ENCODE results near the gene CRELD2.

Gene CRELD2

DNA sequence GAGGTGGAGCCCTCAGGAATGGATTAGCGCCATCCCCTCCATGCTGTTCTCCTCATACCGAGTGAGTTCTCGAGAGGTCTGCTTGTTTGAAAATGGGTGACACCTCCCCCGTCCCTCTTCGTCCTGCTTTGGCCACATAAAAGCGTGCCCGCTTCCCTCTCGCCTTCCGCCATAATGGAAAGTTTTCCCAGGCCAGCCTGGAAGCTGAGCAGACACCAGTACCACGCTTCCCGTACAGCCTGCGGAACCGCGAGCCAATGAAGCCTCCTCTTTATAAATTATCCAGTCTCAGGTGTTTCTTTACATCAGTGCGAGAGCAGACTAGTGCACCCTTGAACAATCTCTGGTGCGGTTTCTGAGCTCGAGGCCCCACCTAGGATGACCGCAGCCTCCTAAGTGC, 13.0 kb upstream of the CRELD2 start:
- Histone ChIP-seq H3K9me3 (ENCODE audit: insufficient read depth, low read length) (no peaks in the 10 kb centered on the region), H3K4me3 (ENCODE audit: insufficient read depth, low read length, poor library complexity, severe bottlenecking) (no peak overlapping the region), H3K79me2 (ENCODE audit: insufficient read depth, low read length) (no peaks in the 10 kb centered on the region), H3K27ac (ENCODE audit: low read depth, low read length) (no peak overlapping the region), H3K9ac (ENCODE audit: low read length) (no peak overlapping the region), H2AFZ (ENCODE audit: low read depth, low read length, severe bottlenecking) (no peak overlapping the region), H3K36me3 (ENCODE audit: low read length) (peaks cover 8% of the 10 kb centered on the region; the same call in 1 of the 2 replicates), H4K20me1 (ENCODE audit: low read depth, low read length) (no peaks in the 10 kb centered on the region), H3K4me2 (ENCODE audit: low read depth, low read length, poor library complexity, severe bottlenecking) (no peak overlapping the region), H3F3A (ENCODE audit: insufficient read depth) (no peaks in the 10 kb centered on the region), H3K9me2 (replicated peaks; ENCODE audit: insufficient read depth, low read length) (no peaks in the 10 kb centered on the region), H3K27me3 (ENCODE audit: low read length) (no peaks in the 10 kb centered on the region)
- TF ChIP-seq, protein P1, sequence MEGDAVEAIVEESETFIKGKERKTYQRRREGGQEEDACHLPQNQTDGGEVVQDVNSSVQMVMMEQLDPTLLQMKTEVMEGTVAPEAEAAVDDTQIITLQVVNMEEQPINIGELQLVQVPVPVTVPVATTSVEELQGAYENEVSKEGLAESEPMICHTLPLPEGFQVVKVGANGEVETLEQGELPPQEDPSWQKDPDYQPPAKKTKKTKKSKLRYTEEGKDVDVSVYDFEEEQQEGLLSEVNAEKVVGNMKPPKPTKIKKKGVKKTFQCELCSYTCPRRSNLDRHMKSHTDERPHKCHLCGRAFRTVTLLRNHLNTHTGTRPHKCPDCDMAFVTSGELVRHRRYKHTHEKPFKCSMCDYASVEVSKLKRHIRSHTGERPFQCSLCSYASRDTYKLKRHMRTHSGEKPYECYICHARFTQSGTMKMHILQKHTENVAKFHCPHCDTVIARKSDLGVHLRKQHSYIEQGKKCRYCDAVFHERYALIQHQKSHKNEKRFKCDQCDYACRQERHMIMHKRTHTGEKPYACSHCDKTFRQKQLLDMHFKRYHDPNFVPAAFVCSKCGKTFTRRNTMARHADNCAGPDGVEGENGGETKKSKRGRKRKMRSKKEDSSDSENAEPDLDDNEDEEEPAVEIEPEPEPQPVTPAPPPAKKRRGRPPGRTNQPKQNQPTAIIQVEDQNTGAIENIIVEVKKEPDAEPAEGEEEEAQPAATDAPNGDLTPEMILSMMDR (IDR thresholded peaks at IDR 0.05; ENCODE audit: insufficient read depth, low read length, poor library complexity, severe bottlenecking): no peak
- no peak for TF ChIP-seq EZH2phosphoT487 (conservative IDR thresholded peaks at IDR 0.05; ENCODE audit: low read length)

DNA sequence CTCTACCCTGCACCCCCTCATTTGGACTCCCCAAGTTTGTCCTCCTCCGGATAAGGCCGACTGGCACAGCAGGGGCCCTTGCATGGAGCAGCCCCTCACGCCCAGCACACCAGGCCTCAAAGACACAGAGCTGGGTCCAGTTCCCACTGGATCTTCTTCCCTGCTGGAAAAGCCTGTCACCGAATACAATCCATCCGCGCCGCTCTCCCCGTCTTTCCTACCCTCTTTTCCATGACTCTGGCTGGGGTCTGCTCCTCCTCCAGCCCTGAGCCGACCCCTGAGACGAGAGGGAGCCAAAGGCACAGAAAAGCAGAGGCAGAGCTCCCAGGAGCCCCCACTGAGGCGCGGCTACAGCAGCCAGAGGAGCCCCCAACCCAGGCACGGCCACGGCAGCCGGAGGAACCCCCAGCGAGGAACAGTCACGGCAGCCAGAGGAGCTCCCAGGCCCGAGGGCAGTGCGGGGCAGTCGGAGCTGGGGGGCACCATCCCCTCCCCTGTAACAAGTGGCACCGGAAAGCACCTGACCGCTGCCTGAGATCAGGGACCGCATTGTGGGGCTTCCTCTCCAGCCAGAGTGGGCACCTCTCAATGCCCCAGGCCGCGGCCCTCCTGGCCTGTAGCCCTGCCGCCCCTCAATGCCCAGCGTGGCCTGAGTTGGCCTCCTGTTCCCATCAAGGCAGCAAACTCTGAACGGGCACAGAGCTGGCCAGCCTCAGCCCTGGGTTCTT, 12.2 kb upstream of the CRELD2 start:
- TF ChIP-seq, protein P1 (IDR thresholded peaks at IDR 0.05; ENCODE audit: insufficient read depth, low read length, poor library complexity, severe bottlenecking): no peak
- no peak for TF ChIP-seq EZH2phosphoT487 (conservative IDR thresholded peaks at IDR 0.05; ENCODE audit: low read length)
- Histone ChIP-seq H4K20me1 (ENCODE audit: low read depth, low read length) (no peaks in the 10 kb centered on the region), H3K4me3 (ENCODE audit: insufficient read depth, low read length, poor library complexity, severe bottlenecking) (no peak overlapping the region), H3K4me2 (ENCODE audit: low read depth, low read length, poor library complexity, severe bottlenecking) (no peak overlapping the region), H3K79me2 (ENCODE audit: insufficient read depth, low read length) (no peaks in the 10 kb centered on the region), H3K9ac (ENCODE audit: low read length) (no peak overlapping the region), H3K36me3 (ENCODE audit: low read length) (peaks cover 8% of the 10 kb centered on the region; the same call in 1 of the 2 replicates), H3K27ac (ENCODE audit: low read depth, low read length) (no peak overlapping the region), H3F3A (ENCODE audit: insufficient read depth) (no peaks in the 10 kb centered on the region), H3K9me3 (ENCODE audit: insufficient read depth, low read length) (no peaks in the 10 kb centered on the region), H3K27me3 (ENCODE audit: low read length) (no peaks in the 10 kb centered on the region), H3K9me2 (replicated peaks; ENCODE audit: insufficient read depth, low read length) (no peaks in the 10 kb centered on the region), H2AFZ (ENCODE audit: low read depth, low read length, severe bottlenecking) (no peak overlapping the region)

DNA sequence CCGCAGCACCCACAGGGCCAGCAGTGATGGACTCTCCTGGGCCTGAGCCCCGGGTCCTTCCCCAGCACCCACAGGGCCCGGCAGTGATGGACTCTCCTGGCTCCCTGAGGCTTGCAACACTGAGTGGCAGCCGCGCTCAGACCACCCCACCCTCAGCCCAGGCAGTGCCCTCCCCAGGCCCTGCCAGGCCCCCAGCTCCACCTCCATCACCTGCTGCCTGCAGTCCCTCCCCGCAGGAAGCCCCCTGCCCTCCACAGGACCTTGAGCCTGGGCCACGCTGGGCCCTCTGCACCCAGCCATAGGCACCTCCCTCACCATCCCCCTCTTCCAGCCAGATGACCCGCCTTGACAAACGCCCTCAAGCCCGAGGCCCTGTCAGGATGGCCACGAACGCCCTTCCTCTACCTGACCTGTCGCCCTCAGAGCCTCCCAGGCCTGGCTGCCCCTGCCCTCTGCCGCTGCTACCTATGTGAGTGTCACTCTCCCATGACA, 11.6 kb upstream of the CRELD2 start:
- H3K27ac ChIP-seq (ENCODE audit: low read depth, low read length): no peak overlapping the region
- no peak overlapping the region for H3K9ac ChIP-seq (ENCODE audit: low read length)
- no peaks in the 10 kb centered on the region for H3K27me3 ChIP-seq (ENCODE audit: low read length)
- TF ChIP-seq EZH2phosphoT487 (conservative IDR thresholded peaks at IDR 0.05; ENCODE audit: low read length): no peak
- TF ChIP-seq, protein P1 (IDR thresholded peaks at IDR 0.05; ENCODE audit: insufficient read depth, low read length, poor library complexity, severe bottlenecking): no peak
- no peaks in the 10 kb centered on the region for H3F3A ChIP-seq (ENCODE audit: insufficient read depth)
- peaks cover 5% of the 10 kb centered on the region; the same call in 1 of the 2 replicates for H3K36me3 ChIP-seq (ENCODE audit: low read length)
- no peak overlapping the region for H2AFZ ChIP-seq (ENCODE audit: low read depth, low read length, severe bottlenecking)
- H4K20me1 ChIP-seq (ENCODE audit: low read depth, low read length): no peaks in the 10 kb centered on the region
- H3K4me2 ChIP-seq (ENCODE audit: low read depth, low read length, poor library complexity, severe bottlenecking): no peak overlapping the region
- no peaks in the 10 kb centered on the region for H3K9me3 ChIP-seq (ENCODE audit: insufficient read depth, low read length)
- H3K9me2 ChIP-seq (replicated peaks; ENCODE audit: insufficient read depth, low read length): no peaks in the 10 kb centered on the region
- no peak overlapping the region for H3K4me3 ChIP-seq (ENCODE audit: insufficient read depth, low read length, poor library complexity, severe bottlenecking)
- no peaks in the 10 kb centered on the region for H3K79me2 ChIP-seq (ENCODE audit: insufficient read depth, low read length)

All from SU-DHL-6 (cell line).